ENCODE results near the gene EXOC4. TPM values are rescaled to one million over a fixed set of nuclear protein-coding genes. Genes with fewer than 3 reads are reported as not detected.

The EXOC4 gene
- total RNA-seq, 4 donors from 2014 or later = 59.2 to 88.7 (median 71.6) TPM

DNA sequence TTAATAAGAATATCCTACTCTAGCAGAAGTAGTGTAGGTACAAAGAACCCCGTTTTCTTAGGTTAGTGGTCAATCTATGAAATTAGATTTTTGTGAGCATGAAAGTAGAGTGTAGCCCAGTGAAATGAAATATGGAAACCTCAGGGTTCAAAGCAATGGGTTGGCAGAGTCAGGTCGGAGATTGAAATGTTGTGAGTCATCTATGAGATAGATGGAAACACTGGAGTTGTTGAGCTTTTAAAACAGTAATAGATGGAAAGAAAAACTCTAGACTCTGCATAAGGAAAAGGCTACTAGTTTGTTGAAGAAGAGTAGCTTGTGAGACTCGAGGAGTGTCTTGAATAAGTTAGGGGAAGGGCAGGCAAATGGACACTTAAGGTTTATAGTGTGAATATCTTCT lies 251.9 kb downstream of the EXOC4 start:
- ATAC-seq (ENCODE audit: low FRiP score) (no peak), DNase-seq (ENCODE audit: low spot score) (no peak)
- no peak for TF ChIP-seq CTCF (IDR thresholded peaks at IDR 0.05)

GRCh38 chr7:133509822-133510221 lies 256.9 kb downstream of the EXOC4 start:
- TF ChIP-seq CTCF (IDR thresholded peaks at IDR 0.05) = no peak
- ATAC-seq (ENCODE audit: low FRiP score) (no peak), DNase-seq (ENCODE audit: low spot score) (no peak)

DNA sequence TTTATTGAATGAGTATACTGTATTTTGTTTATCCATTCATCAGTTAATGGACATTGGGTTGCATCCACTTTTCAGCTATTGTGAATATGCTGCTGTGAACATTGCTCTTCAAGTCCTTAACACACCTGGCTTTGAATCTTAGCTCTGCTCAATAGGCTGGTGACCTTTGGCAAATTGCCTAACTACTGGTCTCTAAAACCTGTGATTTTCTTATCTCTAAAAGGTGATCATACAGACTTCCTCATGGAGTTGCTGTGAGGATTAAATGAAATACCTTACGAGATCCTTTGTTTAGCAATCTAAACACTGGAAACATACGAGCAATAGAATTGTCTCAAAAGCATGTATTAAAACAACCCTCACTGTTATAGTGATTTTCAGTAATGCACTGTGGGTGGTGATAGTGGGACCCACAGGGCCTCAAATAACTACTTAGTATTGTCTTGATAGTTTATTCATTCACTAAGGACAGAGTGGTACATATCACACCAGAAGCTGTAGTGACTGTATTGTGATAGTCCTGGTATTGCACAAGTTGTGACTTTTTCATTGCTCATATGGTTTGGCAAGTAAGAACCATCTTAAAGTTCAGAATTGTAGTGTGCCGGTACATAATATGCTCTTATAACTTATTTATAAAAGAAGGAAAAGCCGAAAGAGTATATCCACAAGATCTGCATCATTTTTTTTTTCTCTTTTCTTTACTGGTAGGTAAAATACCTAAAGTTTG lies 257.6 kb downstream of the EXOC4 start:
- DNase-seq (ENCODE audit: low spot score) = no peak
- no peak for TF ChIP-seq CTCF (IDR thresholded peaks at IDR 0.05)
- no peak for ATAC-seq (ENCODE audit: low FRiP score)

DNA sequence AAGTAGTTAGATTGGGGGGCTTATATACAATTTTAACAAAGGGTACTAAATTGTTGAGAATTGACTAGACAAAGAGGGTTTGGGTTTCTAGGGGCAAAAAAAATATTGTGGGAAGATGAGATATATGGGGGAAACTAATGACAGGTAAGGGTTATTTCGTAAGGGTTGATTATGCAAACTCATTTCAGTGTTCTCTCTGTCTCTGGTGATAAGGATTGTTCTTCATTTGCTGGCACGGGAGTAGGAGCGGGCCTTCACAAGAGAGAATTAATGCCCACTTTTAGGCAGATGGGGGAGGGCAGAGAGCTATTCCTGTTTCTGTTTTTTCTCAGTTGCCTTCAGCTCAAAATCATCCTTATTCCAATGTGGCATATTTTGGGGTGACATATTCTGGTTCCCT lies 258.4 kb downstream of the EXOC4 start:
- TF ChIP-seq CTCF (IDR thresholded peaks at IDR 0.05) = no peak
- ATAC-seq (ENCODE audit: low FRiP score) (no peak), DNase-seq (ENCODE audit: low spot score) (no peak)

DNA sequence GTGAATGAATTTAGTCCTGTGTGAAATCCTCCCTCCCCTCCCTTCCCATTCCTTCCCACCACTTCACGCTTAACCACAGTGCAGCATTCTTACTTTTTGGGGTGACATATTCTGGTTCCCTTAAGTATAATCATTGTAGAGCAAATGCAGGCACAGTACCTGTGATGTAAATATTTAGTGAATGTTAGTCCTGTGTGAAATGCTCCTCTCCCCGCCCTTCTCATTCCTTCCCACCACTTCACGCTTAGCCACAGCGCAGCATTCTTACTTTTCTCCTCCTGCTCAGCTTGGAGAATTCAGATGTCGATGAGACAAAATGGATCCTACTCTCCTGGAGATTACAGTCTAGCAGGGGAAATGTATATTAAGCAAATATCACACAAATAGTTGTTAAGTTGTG lies 258.8 kb downstream of the EXOC4 start:
- no peak for TF ChIP-seq CTCF (IDR thresholded peaks at IDR 0.05)
- ATAC-seq (ENCODE audit: low FRiP score) (no peak), DNase-seq (ENCODE audit: low spot score) (no peak)

- TF ChIP-seq CTCF (IDR thresholded peaks at IDR 0.05) = no peak
- no peak for DNase-seq (ENCODE audit: low spot score)
- ATAC-seq (ENCODE audit: low FRiP score) = no peak
Observed at GRCh38 chr7:133512560-133512959, 259.7 kb downstream of the EXOC4 start.

DNA sequence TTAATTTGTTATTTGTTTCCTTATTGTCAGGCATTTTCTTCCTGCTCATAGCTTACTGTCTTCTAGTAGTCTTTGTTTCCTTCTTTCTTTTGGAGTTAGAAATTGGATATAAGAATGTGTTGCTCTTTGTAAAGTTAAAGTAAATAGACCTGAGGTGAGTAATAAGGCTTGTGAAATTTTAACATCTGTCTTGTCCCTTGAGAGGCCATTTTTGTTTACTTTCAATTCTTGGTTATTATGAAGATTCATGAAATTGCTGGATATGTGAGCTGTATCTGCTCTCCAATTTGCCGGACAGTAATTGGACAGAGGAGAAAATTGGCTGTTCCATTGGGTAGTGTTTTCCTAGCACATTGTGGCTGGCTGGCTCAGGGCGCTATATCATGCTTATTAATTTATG lies 260.7 kb downstream of the EXOC4 start:
- no peak for DNase-seq (ENCODE audit: low spot score)
- TF ChIP-seq CTCF (IDR thresholded peaks at IDR 0.05) = no peak

More for the DNA sequence above, 260.7 kb downstream of the EXOC4 start:
- no peak for ATAC-seq (ENCODE audit: low FRiP score)

All from omental fat pad (tissue), 4 donors.